Retinal pigment epithelial cell (primary cell): ENCODE measurements around the gene NKX2-8.
A peak's percentile ranks its signal among the peaks of the same experiment; 100 is the strongest.

Experiments used
- DNase-seq: peaks from one replicate; pipeline ENCODE4 v3.0.0-alpha.2; 2010; ENCODE audit warnings: low read depth
- H3K4me3 ChIP-seq: 2 replicates; pipeline ENCODE4 v1.5.1; 2011; ENCODE audit warnings: mild to moderate bottlenecking, low read length, control low read depth, moderate library complexity
- TF ChIP-seq, protein P1 (sequence below): conservative IDR thresholded peaks from 2 replicates; pipeline ENCODE4 v1.5.1; 2011; ENCODE audit warnings: low read depth, low read length, control low read depth, inconsistent platforms

The NKX2-8 gene

DNA sequence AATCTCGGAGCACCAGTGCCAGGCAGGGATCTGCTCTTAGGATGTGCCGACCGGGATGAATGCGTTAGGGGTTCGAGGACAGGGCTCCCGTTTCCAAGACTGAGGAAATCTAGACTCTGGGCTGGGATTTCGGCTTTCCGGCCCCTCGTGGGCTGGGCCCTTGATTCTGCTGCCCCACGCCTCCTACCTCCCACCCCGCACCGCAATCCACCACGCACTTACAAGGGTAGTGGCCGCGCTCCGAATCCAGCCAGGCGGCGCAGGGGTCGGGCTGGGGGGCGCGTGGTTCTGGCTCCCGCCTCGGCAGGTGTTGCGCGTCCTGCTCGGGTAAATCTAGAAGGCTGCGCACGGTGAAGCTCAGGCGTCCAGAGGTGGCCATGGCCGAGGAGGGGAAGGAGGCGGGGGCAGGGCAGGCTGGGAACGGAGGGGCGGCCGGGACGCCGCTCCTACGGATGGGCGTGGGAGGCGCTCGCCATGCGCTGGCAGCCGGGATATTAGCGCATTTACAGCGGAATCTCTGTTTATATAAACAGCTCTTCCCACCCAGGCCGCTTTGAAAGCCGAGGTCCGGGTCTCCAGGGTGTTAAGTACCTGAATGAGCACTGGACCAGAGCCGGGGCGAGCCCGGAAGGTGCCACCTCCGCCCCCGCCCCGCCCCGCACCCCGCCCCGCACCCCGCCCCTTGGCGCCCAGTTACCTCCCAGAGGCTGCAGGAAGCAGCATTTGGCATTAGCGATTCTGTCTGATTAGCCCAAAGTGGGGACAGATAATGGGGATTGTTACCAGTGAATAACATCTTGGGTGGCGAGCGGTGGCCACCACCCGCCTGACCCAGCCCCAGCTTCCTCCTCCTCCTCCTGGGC lies at the start of gene NKX2-8:
NKX2-8 (minus strand) TSS at position 604 of the 863 bp plus-strand sequence; CDS start at position 379, 225 bp downstream.
- DNase-seq = no peak
- peak within 1 kb of the TSS; percentile 42 for H3K4me3 ChIP-seq
- TF ChIP-seq, protein P1, sequence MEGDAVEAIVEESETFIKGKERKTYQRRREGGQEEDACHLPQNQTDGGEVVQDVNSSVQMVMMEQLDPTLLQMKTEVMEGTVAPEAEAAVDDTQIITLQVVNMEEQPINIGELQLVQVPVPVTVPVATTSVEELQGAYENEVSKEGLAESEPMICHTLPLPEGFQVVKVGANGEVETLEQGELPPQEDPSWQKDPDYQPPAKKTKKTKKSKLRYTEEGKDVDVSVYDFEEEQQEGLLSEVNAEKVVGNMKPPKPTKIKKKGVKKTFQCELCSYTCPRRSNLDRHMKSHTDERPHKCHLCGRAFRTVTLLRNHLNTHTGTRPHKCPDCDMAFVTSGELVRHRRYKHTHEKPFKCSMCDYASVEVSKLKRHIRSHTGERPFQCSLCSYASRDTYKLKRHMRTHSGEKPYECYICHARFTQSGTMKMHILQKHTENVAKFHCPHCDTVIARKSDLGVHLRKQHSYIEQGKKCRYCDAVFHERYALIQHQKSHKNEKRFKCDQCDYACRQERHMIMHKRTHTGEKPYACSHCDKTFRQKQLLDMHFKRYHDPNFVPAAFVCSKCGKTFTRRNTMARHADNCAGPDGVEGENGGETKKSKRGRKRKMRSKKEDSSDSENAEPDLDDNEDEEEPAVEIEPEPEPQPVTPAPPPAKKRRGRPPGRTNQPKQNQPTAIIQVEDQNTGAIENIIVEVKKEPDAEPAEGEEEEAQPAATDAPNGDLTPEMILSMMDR = no peak

DNA sequence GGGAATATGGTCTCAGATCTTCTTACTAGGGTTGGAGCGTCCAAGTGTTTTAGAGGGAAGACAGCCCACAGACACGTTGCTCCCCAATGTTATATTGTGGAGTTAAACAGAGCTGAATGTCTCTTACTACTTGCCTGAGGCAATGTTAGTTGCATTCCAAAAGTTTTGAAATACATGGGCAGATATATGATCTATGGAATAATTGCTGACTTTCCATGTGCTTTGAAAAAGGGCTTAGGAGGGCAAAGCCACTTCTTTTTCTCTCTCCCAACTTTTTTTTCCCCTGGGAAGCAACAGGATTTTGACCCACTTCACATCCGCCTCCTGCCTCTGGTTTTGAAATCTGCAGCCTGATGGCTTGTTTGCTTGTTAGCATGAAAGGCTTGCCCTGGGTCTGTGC lies 45.6 kb upstream of the NKX2-8 start:
- no peak for DNase-seq
- TF ChIP-seq, protein P1 = no peak
- H3K4me3 ChIP-seq = no peak overlapping the region

DNA sequence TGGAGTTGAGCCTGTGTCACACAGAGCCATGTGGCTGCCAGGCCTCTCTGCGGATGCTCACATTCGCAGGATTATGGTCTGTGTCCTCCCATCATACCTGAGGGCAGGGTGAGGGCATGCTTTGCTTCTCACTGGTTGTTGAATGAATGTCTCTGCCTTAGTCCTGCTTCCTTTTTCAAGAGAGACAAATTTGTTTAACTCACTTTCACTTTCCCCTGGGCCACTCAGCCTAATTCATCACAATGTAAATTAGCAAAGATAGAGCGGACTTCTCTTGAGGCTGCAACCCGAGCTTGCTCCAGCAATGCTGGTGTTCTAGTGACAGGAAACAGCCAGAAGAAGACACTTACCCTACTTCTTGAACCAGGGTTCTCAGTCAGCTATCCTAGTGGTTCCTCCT lies 43.7 kb upstream of the NKX2-8 start:
- no peak for DNase-seq
- no peak overlapping the region for H3K4me3 ChIP-seq
- TF ChIP-seq, protein P1 = no peak

DNA sequence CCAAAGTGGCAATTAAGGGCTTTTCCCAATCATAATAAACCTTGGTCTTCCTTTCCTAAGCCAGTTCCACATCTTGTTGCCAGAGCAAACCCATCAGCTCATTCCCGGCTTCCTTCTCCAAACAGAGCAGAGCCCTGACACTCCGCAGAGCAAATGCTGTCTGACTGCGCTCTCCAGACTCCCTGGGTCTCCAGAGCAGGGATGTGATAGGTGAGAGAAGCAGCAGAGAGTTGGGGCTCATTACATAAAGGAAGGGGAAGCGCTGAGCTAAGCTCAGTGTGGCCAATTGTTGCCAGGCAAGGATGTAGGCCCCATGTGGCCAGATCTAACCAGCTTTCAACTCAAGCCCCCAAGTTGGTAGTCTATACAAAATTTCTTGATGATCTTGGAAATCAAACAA lies 43.0 kb upstream of the NKX2-8 start:
- H3K4me3 ChIP-seq = no peak overlapping the region
- TF ChIP-seq, protein P1 = no peak
- DNase-seq = no peak

DNA sequence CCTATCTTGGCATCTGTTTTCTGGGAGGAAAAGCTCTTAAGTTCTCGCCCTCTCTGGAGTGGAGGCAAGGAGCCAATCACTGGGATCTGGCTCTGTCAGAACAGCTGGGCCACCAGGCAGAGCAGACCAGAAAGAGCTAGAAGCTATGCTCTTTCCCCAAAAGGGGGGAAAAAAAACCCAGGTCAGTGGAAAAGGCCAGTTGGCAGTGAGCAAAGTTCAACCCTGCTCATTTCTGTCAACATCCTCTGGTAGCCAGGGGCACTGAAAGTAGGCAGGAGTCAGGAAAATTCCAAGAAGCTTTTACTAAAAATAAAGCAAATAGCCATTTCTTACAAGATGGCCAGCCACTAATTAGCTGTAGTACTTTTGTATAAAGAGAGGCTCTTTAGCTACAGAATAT lies 42.6 kb upstream of the NKX2-8 start:
- no peak for DNase-seq
- no peak overlapping the region for H3K4me3 ChIP-seq
- TF ChIP-seq, protein P1 = no peak

DNA sequence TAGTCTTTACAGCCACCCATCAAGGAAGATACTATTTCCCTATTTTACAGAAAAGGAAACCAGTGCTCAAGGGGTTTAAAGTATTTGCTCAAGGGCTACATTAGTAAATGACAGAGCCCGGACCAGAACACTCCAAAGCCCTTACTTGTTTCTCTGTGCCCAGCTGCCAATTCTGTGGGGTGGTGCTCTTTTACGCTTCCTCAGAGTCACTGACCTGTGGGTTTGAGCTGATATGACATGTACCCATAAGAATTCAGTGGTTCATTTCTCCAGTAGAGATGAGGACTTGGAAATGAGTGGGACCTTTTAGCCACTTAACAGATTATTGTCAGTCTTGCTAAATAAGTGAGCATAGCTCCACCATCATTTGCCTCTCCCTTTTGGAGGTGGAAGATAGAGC lies 37.4 kb upstream of the NKX2-8 start:
- TF ChIP-seq, protein P1 = no peak
- no peak for DNase-seq
- no peak overlapping the region for H3K4me3 ChIP-seq

DNA sequence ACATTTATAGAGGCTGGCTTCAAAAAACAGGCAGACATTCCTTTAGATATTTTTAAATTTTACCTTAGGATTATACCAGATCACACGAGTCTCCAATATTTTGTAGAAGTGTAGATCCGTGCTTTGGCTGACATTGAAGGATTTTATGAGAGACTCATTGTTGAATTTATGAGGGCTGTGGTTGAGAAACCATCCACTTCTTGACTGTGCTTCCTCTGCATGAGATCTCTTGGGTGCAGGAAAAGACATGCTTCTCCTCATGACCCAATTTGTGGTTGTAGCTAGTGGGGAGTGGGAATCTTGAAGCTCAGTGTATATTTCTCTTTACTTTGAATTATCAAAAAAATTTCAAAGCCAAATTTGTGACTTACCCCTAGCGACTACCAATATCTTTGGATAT lies 36.7 kb upstream of the NKX2-8 start:
- DNase-seq = no peak
- TF ChIP-seq, protein P1 = no peak
- H3K4me3 ChIP-seq = no peak overlapping the region
